Peyer's patch (tissue), 4 donors: ENCODE measurements around the gene PHKB. TPM values are rescaled to one million over a fixed set of nuclear protein-coding genes. Genes with fewer than 3 reads are reported as not detected.

Source experiments
- DNase-seq, 3 donors: peaks; one replicate each; pipeline ENCODE4 v3.0.0-alpha.2; 2017 to 2019
- H3K27ac ChIP-seq, 4 donors: fragments of 200-600 bp; sonication (generic); one replicate each; pipeline ENCODE4 v1.5.1; 2016 to 2019
- H3K27me3 ChIP-seq, 2 donors: fragments of 200-600 bp; sonication (generic); one replicate each; pipeline ENCODE4 v1.5.1; 2019
- H3K36me3 ChIP-seq, 3 donors: fragments of 200-600 bp; sonication (generic); one replicate each; pipeline ENCODE4 v1.5.1; 2016 to 2019
- H3K4me1 ChIP-seq, 4 donors: fragments of 200-600 bp; sonication (generic); one replicate each; pipeline ENCODE4 v1.5.1; 2016 to 2019
- H3K4me3 ChIP-seq, 4 donors: fragments of 200-600 bp; sonication (generic); 1 replicate in 3 of 4; 2 replicates in 1 of 4; pipeline ENCODE4 v1.5.1; 2016 to 2019; ENCODE audit warnings: mild to moderate bottlenecking in 1 of 4
- H3K9me3 ChIP-seq, 4 donors: fragments of 200-600 bp; sonication (generic); one replicate each; pipeline ENCODE4 v1.5.1; 2016 to 2019; ENCODE audit warnings: mild to moderate bottlenecking in 1 of 4
- POLR2A ChIP-seq, 2 donors: fragments of 450-650 bp; IDR thresholded peaks; one replicate each; pipeline ENCODE4 v1.5.1; 2017; ENCODE audit warnings: antibody characterized with exemption in 2 of 2, mild to moderate bottlenecking in 2 of 2, moderate library complexity in 2 of 2
- total RNA-seq, 4 donors: library from RNA; depleted of rRNA; stranded (reverse); fragments of >200 nt; gene quantifications; one replicate each; pipeline ENCODE4 v1.1.0, GENCODE V29; 2016
- TF ChIP-seq, protein P1 (sequence below), 6 experiments: fragments of 450-650 bp in 4 of 6; fragments of 200-600 bp in 2 of 6; sonication (generic) in 1 of 6; IDR thresholded peaks; one replicate each; pipeline ENCODE4 v1.5.1; 2017 to 2019; ENCODE audit warnings: antibody characterized with exemption in 6 of 6, mild to moderate bottlenecking in 3 of 6, moderate library complexity in 1 of 6

PHKB gene
- total RNA-seq, 4 donors from 2014 or later: 124 to 180 (median 142) TPM

DNA sequence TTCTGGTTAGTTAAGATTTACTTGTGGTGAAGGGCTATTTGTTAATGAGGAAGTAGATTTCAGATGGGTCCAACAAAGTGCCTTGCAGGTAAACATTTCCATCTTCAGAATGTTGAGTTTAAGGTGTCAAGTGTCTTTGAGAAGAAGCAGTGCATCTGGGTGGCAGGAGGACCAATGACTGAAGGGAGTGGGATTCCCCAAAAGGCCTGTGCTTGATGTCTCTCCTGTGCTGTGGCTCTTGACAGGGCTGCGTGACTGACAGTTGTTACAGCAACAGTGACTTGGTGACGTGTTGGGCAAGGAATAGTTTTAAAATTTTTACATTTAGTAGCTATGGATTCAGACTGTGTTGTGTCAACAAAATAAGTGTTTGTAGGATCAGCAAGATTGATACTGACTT is 149.9 kb downstream of the PHKB start:
- H3K36me3 ChIP-seq: peaks cover 0 to 36% (median 0%) of the 10 kb centered on the region in 3 donors

DNA sequence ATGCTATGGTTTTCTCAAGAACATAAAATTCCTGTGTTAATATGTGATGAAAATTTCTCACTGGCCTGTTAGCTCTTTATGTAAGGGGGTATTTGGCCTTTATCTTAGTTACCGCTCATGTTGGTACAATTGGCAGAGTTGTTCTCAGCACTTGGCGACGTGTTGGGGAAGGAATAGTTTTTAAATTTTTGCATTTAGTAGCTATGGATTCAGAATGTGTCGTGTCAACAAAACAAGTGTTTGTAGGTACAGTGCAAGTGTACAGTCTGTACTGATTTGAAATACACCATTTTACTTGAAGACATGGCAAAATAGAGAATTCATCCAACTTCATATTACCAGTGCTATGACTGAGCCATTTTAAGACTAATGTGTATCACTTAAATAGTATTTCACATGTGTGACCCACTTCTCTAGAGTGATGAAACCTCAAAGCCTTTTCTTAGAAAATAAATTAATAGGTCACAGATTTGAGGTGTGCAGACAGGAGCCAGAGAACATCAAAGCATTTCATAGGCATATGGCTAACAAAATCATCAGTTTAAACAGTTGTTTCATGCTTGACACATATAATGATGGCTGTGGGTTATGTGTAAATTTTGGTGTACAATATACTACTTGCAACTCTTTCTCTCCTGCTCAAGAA is 150.8 kb downstream of the PHKB start:
- Histone ChIP-seq H3K27me3 (no peaks in the 10 kb centered on the region), H3K4me1 (no peaks in the 10 kb centered on the region), H3K27ac (no peak overlapping the region), H3K4me3 (no peak overlapping the region), H3K36me3 (peaks cover 0 to 29% (median 0%) of the 10 kb centered on the region in 3 donors), H3K9me3 (no peaks in the 10 kb centered on the region)
- no peak for DNase-seq
- TF ChIP-seq, protein P1, sequence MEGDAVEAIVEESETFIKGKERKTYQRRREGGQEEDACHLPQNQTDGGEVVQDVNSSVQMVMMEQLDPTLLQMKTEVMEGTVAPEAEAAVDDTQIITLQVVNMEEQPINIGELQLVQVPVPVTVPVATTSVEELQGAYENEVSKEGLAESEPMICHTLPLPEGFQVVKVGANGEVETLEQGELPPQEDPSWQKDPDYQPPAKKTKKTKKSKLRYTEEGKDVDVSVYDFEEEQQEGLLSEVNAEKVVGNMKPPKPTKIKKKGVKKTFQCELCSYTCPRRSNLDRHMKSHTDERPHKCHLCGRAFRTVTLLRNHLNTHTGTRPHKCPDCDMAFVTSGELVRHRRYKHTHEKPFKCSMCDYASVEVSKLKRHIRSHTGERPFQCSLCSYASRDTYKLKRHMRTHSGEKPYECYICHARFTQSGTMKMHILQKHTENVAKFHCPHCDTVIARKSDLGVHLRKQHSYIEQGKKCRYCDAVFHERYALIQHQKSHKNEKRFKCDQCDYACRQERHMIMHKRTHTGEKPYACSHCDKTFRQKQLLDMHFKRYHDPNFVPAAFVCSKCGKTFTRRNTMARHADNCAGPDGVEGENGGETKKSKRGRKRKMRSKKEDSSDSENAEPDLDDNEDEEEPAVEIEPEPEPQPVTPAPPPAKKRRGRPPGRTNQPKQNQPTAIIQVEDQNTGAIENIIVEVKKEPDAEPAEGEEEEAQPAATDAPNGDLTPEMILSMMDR (IDR thresholded peaks at IDR 0.05): no peak
- TF ChIP-seq POLR2A (IDR thresholded peaks at IDR 0.05): no peak

More for the DNA sequence above, 149.9 kb downstream of the PHKB start:
- DNase-seq: no peak
- Histone ChIP-seq H3K27ac (no peak overlapping the region), H3K4me3 (no peak overlapping the region), H3K27me3 (no peaks in the 10 kb centered on the region), H3K4me1 (no peaks in the 10 kb centered on the region), H3K9me3 (no peaks in the 10 kb centered on the region)
- TF ChIP-seq, protein P1 (IDR thresholded peaks at IDR 0.05): no peak
- TF ChIP-seq POLR2A (IDR thresholded peaks at IDR 0.05): no peak

- no peaks in the 10 kb centered on the region for H3K27me3 ChIP-seq
- no peak overlapping the region for H3K27ac ChIP-seq
- peaks cover 0 to 26% (median 0%) of the 10 kb centered on the region in 3 donors for H3K36me3 ChIP-seq
- TF ChIP-seq, protein P1 (IDR thresholded peaks at IDR 0.05): no peak
- TF ChIP-seq POLR2A (IDR thresholded peaks at IDR 0.05): no peak
- H3K4me1 ChIP-seq: no peaks in the 10 kb centered on the region
- H3K4me3 ChIP-seq: no peak overlapping the region
- no peak for DNase-seq
- H3K9me3 ChIP-seq: no peaks in the 10 kb centered on the region
These were observed 151.6 kb downstream of the PHKB start for GRCh38 chr16:47612711-47613110.

- DNase-seq: no peak
- TF ChIP-seq, protein P1 (IDR thresholded peaks at IDR 0.05): no peak
- no peak for TF ChIP-seq POLR2A (IDR thresholded peaks at IDR 0.05)
- Histone ChIP-seq H3K27me3 (no peaks in the 10 kb centered on the region), H3K4me1 (no peaks in the 10 kb centered on the region), H3K9me3 (no peaks in the 10 kb centered on the region), H3K36me3 (peaks cover 0 to 26% (median 0%) of the 10 kb centered on the region in 3 donors), H3K27ac (no peak overlapping the region), H3K4me3 (no peak overlapping the region)
These were observed 152.1 kb downstream of the PHKB start for GRCh38 chr16:47613251-47613650.

- peaks cover 0 to 7% (median 0%) of the 10 kb centered on the region in 3 donors for H3K36me3 ChIP-seq
- no peak overlapping the region for H3K27ac ChIP-seq
- H3K9me3 ChIP-seq: no peaks in the 10 kb centered on the region
- no peaks in the 10 kb centered on the region for H3K27me3 ChIP-seq
- no peak overlapping the region for H3K4me3 ChIP-seq
- H3K4me1 ChIP-seq: no peaks in the 10 kb centered on the region
- DNase-seq: no peak
- TF ChIP-seq, protein P1 (IDR thresholded peaks at IDR 0.05): no peak
- no peak for TF ChIP-seq POLR2A (IDR thresholded peaks at IDR 0.05)
These were observed 156.6 kb downstream of the PHKB start for GRCh38 chr16:47617732-47618131.
